ENCODE measurements around the gene LLGL2.

The LLGL2 gene

GRCh38 chr17:75487351-75488070, 38.0 kb upstream of the LLGL2 start:
- ATAC-seq, result peak; percentile 71
- Mint-ChIP-seq H3K4me3 (peak overlapping the region; percentile 55), H3K4me1 (peaks cover 22% of the 10 kb centered on the region), H3K27ac (peak overlapping the region; percentile 88), H3K27me3 (no peaks in the 10 kb centered on the region), H3K9me3 (no peaks in the 10 kb centered on the region), H3K36me3 (peaks cover 29% of the 10 kb centered on the region)

DNA sequence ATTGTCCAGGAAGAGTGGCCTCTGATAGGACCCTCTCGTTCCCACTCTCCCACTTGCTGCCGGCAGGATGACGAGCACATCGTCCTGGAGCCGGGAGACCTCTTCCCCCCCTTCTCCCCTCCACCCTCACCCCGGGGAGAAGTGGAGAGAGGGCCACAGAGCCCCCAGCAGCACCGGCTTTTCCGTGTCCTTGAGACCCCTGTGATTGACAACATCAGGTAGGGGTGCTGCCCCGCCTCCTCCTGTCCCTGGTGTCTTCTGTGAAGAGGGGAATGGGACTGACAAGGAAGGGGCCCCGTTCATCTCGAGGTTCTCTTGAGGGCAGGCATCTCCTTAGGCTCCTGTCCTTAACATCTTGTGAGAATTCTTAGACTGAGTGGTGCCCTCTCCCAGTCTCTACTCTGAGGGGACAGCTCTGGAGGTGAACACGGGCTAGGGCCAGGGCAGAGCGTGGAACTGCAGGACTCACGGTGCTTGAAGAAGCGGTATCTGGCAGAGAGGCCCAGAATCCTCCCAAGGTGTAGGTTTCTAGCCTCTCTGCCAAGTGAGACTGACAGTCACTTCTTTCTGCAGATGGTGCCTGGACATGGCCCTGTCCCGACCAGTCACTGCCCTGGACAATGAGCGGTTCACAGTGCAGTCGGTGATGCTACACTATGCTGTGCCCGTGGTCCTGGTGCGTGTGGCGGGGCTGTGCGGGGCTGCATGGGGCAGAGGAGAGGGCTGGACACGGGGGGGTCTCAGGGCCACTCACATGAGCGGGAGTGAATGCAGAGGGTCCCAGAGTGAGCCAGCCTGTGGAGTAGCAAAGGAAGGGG, 36.6 kb upstream of the LLGL2 start:
- Mint-ChIP-seq H3K9me3 (no peaks in the 10 kb centered on the region), H3K4me3 (no peak overlapping the region), H3K27ac (peak overlapping the region; percentile 88), H3K36me3 (peaks cover 35% of the 10 kb centered on the region), H3K27me3 (no peaks in the 10 kb centered on the region), H3K4me1 (peaks cover 22% of the 10 kb centered on the region)
- ATAC-seq, result no peak

DNA sequence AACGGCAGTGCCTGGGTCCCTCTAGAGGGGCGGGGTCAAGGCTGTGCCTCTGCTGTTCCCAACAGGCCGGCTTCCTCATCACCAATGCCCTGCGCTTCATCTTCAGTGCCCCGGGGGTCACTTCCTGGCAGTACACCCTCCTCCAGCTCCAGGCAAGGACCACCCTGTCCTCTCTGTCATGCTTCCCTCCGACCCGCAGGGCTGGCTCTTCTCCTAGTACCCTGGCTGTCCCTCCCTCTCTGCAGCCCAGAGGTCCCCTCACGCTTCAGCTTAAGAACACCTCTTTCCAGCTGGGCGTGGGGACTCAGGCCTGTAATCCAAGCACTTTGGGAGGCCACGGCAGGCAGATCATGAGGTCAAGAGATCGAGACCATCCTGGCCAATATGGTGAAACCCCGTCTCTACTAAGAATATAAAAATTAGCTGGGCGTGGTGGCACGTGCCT, 36.0 kb upstream of the LLGL2 start:
- Mint-ChIP-seq H3K27me3 (no peaks in the 10 kb centered on the region), H3K9me3 (no peaks in the 10 kb centered on the region), H3K36me3 (peaks cover 41% of the 10 kb centered on the region), H3K4me1 (peaks cover 22% of the 10 kb centered on the region), H3K27ac (no peak overlapping the region), H3K4me3 (no peak overlapping the region)
- ATAC-seq, result no peak

GRCh38 chr17:75490173-75490743, 35.2 kb upstream of the LLGL2 start:
- Mint-ChIP-seq H3K4me3 (no peak overlapping the region), H3K27me3 (no peaks in the 10 kb centered on the region), H3K9me3 (no peaks in the 10 kb centered on the region), H3K27ac (no peak overlapping the region), H3K36me3 (peaks cover 38% of the 10 kb centered on the region), H3K4me1 (peaks cover 22% of the 10 kb centered on the region)
- ATAC-seq, result no peak

DNA sequence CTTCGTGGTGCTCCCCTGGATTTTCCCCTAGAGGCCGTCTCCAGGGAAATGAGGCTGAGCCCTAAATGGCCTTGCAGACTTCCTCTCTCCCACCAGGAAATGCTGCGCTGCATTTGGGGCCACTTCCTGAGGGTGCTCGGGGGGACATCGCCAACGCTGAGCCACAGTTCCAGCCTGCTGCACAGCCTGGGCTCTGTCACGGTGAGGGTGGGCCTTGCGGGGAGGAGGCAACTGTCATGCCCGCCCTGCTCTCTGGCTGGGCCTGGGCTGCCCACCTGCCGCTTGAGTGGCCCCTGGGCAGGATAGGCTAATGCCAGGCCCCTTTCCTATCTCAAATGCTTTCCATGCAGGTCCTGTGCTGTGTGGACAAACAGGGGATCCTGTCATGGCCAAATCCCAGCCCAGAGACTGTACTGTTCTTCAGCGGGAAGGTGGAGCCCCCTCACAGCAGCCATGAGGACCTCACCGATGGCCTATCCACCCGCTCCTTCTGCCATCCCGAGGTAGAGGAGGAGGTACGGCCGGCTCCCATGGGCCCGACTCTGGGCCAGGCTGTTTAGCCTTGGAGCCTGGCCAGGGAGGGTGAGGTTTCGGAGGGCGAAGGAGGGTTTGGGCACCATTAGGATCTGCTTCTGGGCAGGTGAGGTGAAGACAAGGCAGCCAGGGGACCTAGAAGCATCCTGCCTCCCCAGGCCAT, 34.4 kb upstream of the LLGL2 start:
- no peaks in the 10 kb centered on the region for H3K9me3 Mint-ChIP-seq
- no peak overlapping the region for H3K4me3 Mint-ChIP-seq
- ATAC-seq, result no peak
- no peak overlapping the region for H3K27ac Mint-ChIP-seq
- H3K36me3 Mint-ChIP-seq, result peaks cover 43% of the 10 kb centered on the region
- no peaks in the 10 kb centered on the region for H3K27me3 Mint-ChIP-seq
- H3K4me1 Mint-ChIP-seq, result peaks cover 19% of the 10 kb centered on the region

- Mint-ChIP-seq H3K9me3 (no peaks in the 10 kb centered on the region), H3K27me3 (no peaks in the 10 kb centered on the region), H3K36me3 (peaks cover 38% of the 10 kb centered on the region), H3K27ac (no peak overlapping the region), H3K4me1 (peaks cover 13% of the 10 kb centered on the region), H3K4me3 (no peak overlapping the region)
- no peak for ATAC-seq
These were observed 33.8 kb upstream of the LLGL2 start for GRCh38 chr17:75491680-75492079.

DNA sequence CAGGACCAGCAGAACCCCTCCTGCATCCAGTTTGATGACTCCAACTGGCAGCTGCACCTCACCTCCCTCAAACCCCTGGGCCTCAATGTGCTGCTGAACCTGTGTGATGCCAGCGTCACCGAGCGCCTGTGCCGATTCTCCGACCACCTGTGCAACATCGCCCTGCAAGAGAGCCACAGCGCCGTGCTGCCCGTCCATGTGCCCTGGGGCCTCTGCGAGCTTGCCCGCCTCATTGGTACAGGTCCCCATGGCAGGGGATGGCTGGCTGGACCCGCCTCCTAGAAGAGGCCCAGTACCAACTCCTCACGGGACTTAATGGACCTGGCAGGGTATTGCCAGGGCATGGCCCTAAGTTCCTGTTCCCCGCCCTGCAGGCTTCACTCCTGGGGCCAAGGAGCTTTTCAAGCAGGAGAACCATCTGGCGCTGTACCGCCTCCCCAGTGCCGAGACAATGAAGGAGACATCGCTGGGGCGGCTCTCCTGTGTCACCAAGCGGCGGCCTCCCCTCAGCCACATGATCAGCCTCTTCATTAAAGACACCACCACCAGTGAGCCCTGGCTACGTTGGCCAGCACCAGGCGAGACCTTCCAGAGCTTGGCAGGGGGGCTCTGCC, 32.8 kb upstream of the LLGL2 start:
- Mint-ChIP-seq H3K36me3 (peaks cover 42% of the 10 kb centered on the region), H3K27ac (no peak overlapping the region), H3K4me1 (peaks cover 4% of the 10 kb centered on the region), H3K27me3 (no peaks in the 10 kb centered on the region), H3K4me3 (no peak overlapping the region), H3K9me3 (no peaks in the 10 kb centered on the region)
- ATAC-seq, result no peak

- Mint-ChIP-seq H3K4me1 (no peaks in the 10 kb centered on the region), H3K27ac (no peak overlapping the region), H3K9me3 (no peaks in the 10 kb centered on the region), H3K36me3 (peaks cover 48% of the 10 kb centered on the region), H3K27me3 (no peaks in the 10 kb centered on the region), H3K4me3 (no peak overlapping the region)
- ATAC-seq, result no peak
These were observed 31.9 kb upstream of the LLGL2 start for GRCh38 chr17:75493476-75494129.

GRCh38 chr17:75494326-75494877, 31.1 kb upstream of the LLGL2 start:
- Mint-ChIP-seq H3K36me3 (peaks cover 56% of the 10 kb centered on the region), H3K27ac (no peak overlapping the region), H3K27me3 (no peaks in the 10 kb centered on the region), H3K4me1 (no peaks in the 10 kb centered on the region), H3K9me3 (no peaks in the 10 kb centered on the region), H3K4me3 (no peak overlapping the region)
- no peak for ATAC-seq

DNA sequence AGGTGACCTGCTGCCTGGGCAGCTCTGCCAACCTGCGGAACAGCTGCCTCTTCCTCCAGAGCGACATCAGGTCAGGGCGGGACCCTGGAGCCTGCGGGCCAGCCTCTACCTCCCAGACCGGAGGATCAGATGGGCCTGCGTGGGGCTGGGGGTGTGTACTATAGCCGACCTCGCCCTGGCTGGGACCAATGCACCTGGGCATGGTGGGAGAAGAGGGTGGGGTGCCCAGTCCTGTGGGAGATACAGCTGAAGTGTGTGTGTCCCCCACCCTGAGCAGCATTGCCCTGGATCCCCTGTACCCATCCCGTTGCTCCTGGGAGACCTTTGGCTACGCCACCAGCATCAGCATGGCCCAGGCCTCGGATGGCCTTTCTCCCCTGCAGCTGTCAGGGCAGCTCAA, 29.5 kb upstream of the LLGL2 start:
- H3K27me3 Mint-ChIP-seq, result no peaks in the 10 kb centered on the region
- no peaks in the 10 kb centered on the region for H3K9me3 Mint-ChIP-seq
- ATAC-seq, result peak; percentile 35
- no peak overlapping the region for H3K27ac Mint-ChIP-seq
- peaks cover 50% of the 10 kb centered on the region for H3K36me3 Mint-ChIP-seq
- no peak overlapping the region for H3K4me3 Mint-ChIP-seq
- no peaks in the 10 kb centered on the region for H3K4me1 Mint-ChIP-seq

GRCh38 chr17:75498039-75498725, 27.3 kb upstream of the LLGL2 start:
- Mint-ChIP-seq H3K9me3 (no peaks in the 10 kb centered on the region), H3K27ac (no peak overlapping the region), H3K36me3 (peaks cover 43% of the 10 kb centered on the region), H3K27me3 (no peaks in the 10 kb centered on the region), H3K4me1 (no peaks in the 10 kb centered on the region), H3K4me3 (no peak overlapping the region)
- no peak for ATAC-seq

DNA sequence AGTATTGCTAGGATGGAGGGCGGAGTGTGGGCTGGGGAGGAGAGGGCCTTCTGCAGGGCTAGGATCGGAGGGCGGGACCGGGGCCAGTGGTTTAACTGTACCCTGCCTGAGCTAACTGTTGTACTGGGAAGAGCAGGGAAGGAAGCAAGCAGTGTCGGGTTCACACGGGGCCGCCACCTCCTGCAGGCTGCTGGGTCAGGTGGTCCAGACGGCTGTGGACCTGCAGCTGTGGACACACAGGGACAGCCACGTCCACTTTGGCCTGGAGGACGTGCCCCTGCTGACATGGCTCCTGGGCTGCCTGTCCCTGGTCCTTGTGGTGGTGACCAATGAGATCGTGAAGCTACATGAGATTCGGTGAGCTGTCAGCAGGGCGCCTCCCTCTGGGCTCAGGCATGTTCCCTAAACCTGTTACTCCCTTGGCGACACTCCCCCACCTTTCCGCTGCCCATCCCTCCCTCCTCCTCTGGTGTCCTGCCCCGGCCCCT, 26.7 kb upstream of the LLGL2 start:
- Mint-ChIP-seq H3K4me3 (no peak overlapping the region), H3K36me3 (peaks cover 43% of the 10 kb centered on the region), H3K27ac (no peak overlapping the region), H3K4me1 (no peaks in the 10 kb centered on the region), H3K9me3 (no peaks in the 10 kb centered on the region), H3K27me3 (no peaks in the 10 kb centered on the region)
- no peak for ATAC-seq

DNA sequence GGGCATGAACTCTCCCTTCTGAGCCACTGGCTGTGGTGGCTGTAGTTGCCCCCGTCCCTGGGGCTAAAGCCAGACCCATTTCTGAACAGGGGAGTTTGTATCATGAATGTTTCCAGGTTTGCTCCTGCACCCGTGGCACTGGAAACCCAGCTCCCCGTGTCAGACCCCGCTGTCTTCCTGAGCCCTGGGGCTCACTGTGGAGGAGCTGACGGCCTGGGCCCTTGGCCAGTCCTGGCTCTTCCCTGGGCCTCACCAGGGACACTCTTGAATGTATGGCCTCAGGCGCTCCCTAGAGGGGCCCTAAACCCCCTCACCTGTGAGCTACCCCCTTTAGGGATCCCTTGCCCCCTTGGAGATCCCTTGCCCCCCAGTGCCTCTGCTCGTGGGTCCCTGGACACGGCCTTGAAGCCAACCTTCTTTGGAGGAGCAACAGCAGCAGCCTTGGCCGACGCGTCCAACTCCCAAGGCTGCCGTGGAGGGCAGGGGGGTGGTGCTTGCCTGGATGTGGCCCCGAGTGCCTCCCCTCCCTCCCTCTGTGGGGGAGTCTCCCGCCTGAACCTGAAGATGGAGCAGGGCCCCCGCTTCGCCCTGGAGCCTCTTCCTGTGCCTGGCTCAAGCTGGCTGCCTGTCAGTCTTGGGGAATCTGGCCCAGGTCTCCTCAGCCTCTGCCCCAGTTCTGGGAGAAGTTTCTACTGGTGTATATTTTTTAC, 26.0 kb upstream of the LLGL2 start:
- no peak for ATAC-seq
- Mint-ChIP-seq H3K36me3 (peaks cover 36% of the 10 kb centered on the region), H3K27me3 (peaks cover 3% of the 10 kb centered on the region), H3K4me1 (peaks cover 4% of the 10 kb centered on the region), H3K9me3 (no peaks in the 10 kb centered on the region), H3K27ac (no peak overlapping the region), H3K4me3 (no peak overlapping the region)
